GM19468 (cell line): Measurements from ENCODE around the gene CTDSP1.

Experiments
- ATAC-seq: cut with Tn5 transposase; IDR thresholded peaks from one replicate; pipeline ENCODE4 v1.9.1; 2021; ENCODE audit warnings: mild to moderate bottlenecking, moderate library complexity, moderate number of reproducible peaks; ENCODE audit not compliant: unreplicated experiment; ENCODE audit errors: extremely low read depth

CTDSP1 gene

DNA sequence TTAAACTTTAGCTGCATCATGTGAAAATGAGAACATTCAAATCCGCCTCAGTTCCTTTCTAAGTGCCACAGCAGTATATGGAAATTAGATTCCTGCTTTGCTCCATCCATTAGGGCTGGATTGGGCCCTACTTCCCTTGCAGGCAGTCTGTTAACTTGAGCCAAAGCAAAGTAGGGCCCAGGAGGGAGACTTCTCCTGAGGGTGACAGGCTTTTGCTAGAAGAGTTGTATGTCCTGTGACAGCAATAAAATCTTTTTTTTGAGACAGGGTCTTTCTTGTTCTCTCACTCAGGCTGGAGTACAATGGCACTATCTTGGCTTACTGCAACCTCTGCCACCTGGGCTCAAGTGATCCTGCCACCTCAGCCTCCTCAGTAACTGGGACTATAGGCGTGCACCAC, 47.4 kb downstream of the CTDSP1 start:
- no peak for ATAC-seq

DNA sequence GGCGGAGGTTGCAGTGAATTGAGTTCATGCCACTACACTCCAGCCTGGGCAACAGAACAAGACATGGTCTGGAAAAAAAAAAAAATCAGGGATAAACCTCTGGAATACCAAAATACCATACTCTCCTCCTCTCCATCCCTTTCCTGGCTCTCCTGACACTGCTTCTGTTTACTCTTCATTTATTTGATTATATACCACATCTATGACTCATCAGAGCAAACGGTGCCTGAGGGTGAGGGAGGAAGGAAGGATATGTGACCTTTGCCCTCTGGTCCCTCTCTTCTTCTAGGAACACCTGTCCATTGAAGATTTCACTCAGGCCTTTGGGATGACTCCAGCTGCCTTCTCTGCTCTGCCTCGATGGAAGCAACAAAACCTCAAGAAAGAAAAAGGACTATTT, 49.3 kb downstream of the CTDSP1 start:
- ATAC-seq, result no peak

DNA sequence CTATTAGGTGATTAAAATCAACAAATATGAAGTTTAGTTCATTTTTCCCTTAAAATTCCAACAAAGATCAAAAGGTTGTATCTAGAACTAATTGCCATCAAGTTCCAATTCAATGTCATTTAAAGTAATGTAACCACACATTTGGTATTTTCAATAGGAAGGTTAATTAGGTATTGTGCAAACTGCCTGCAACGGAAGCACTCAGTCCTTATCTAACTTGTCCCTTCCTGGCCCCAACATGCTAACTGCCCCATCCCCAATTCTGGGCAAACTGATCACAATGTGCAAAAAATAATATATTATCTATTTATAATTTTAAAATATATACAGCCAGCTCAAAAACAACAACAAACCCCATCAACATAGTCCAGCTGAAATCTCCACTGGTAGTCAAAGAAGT, 52.4 kb downstream of the CTDSP1 start:
- ATAC-seq, result no peak
